Testis (tissue), 5 donors: Measurements from ENCODE around the gene DEFB110. TPM values are rescaled to one million over a fixed set of nuclear protein-coding genes. Genes with fewer than 3 reads are reported as not detected.

Experiments
- DNase-seq: peaks from one replicate; pipeline ENCODE4 v3.0.0-alpha.2; 2019
- H3K27ac ChIP-seq, 2 donors: fragments of 200-600 bp; sonication (generic); one replicate each; pipeline ENCODE4 v1.5.1; 2019
- H3K27me3 ChIP-seq: fragments of 200-600 bp; sonication (generic); one replicate; pipeline ENCODE4 v1.5.1; 2019
- H3K36me3 ChIP-seq: fragments of 200-600 bp; sonication (generic); one replicate; pipeline ENCODE4 v1.5.1; 2017; ENCODE audit warnings: low read depth; ENCODE audit errors: missing control alignments
- H3K4me1 ChIP-seq: fragments of 200-600 bp; sonication (generic); one replicate; pipeline ENCODE4 v1.5.1; 2019
- H3K4me3 ChIP-seq, 2 donors: fragments of 200-600 bp; sonication (generic); one replicate each; pipeline ENCODE4 v1.5.1; 2017 to 2019
- H3K9me3 ChIP-seq: fragments of 200-600 bp; sonication (generic); one replicate; pipeline ENCODE4 v1.5.1; 2017
- CTCF ChIP-seq, 3 experiments: fragments of 450-650 bp in 2 of 3; fragments of 200-600 bp in 1 of 3; sonication (generic) in 1 of 3; IDR thresholded peaks; one replicate each; pipeline ENCODE4 v1.5.1; 2016 to 2019; ENCODE audit warnings: antibody characterized with exemption in 3 of 3, mild to moderate bottlenecking in 2 of 3, moderate library complexity in 1 of 3
- POLR2A ChIP-seq: fragments of 450-650 bp; IDR thresholded peaks from one replicate; pipeline ENCODE4 v1.6.1; 2017; ENCODE audit warnings: antibody characterized with exemption, mild to moderate bottlenecking, moderate library complexity
- WGBS, 2 donors: methylation state at CpG; one replicate each; pipeline ENCODE4 v1.1.5; 2018; 5-methylcytosine and 5-hydroxymethylcytosine counted together
- intact Hi-C: fragments of 100-400 bp; cut with DNase I; formaldehyde crosslinking; loops from one replicate; pipeline ENCODE4 v1.15.1; 2023; ENCODE audit warnings: low total_unique reads
- long read RNA-seq, 2 donors: transcript quantifications; one replicate each; lab custom pipeline, GENCODE V29; 2026
- polyA plus RNA-seq: library from polyadenylated mRNA; stranded (reverse); fragments of 350-450 nt; fragmentation: Illumina TruSeq; extraction: RNeasy Lipid Tissue Mini Kit (QIAGEN cat#74804); gene quantifications from one replicate; pipeline ENCODE4 v1.2.3, GENCODE V29; 2014; ENCODE audit warnings: low read depth, low replicate concordance; ENCODE audit not compliant: insufficient read depth
- total RNA-seq, 2 donors: library from RNA; depleted of rRNA; stranded (reverse); fragments of >200 nt; gene quantifications; one replicate each; pipeline ENCODE4 v1.2.3, GENCODE V29; 2016

DEFB110 gene
- total RNA-seq = not detected
- not detected for polyA plus RNA-seq
- long read RNA-seq, donor 1 = 0 reads
- long read RNA-seq, donor 2 = 0 reads

DNA sequence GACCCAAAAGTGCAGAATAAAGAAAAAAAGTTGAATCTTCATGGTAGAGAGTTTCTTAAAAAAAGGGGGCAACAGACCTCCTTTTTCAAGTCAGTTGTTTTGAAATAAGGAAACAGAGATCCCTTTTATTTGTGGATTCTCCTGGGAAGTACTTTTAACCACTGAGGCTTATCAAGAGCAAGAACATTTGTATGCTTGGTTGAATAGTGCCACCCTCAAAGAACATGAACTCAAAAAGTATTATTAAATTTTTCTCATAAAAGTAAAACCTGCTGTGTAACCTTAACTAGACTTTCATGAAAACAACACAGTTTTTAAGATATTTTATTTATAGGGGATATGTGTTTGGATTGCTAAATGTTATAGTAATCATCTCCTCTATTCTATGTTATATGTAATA is at the start of gene DEFB110:
TSS of gene DEFB110 (minus strand) at position 101 of the 400 bp plus-strand sequence. CDS start at position 42, 59 bp downstream.
- Histone ChIP-seq H3K9me3 (no peaks in the 10 kb centered on the region), H3K4me3 (no peak within 1 kb of the TSS), H3K4me1 (no peaks in the 10 kb centered on the region), H3K27ac (no peak within 1 kb of the TSS), H3K36me3 (no peaks in the 10 kb centered on the region), H3K27me3 (no peaks in the 10 kb centered on the region)
- DNase-seq = no peak
- TF ChIP-seq CTCF (IDR thresholded peaks at IDR 0.05) = no peak
- no peak for TF ChIP-seq POLR2A
- intact Hi-C loops = no loop called here

- no peak overlapping the region for H3K27ac ChIP-seq
- H3K9me3 ChIP-seq = no peaks in the 10 kb centered on the region
- DNase-seq = no peak
- intact Hi-C loops = no loop called here
- no peaks in the 10 kb centered on the region for H3K27me3 ChIP-seq
- TF ChIP-seq POLR2A (no peak), CTCF (IDR thresholded peaks at IDR 0.05) (no peak)
- no peaks in the 10 kb centered on the region for H3K36me3 ChIP-seq
- no peaks in the 10 kb centered on the region for H3K4me1 ChIP-seq
- H3K4me3 ChIP-seq = no peak overlapping the region
- WGBS, 2 donors = 87 to 90% methylated on average over 2 of the region's 2 CpGs
These were observed 48.3 kb upstream of the DEFB110 start for GRCh38 chr6:50070101-50070500.

DNA sequence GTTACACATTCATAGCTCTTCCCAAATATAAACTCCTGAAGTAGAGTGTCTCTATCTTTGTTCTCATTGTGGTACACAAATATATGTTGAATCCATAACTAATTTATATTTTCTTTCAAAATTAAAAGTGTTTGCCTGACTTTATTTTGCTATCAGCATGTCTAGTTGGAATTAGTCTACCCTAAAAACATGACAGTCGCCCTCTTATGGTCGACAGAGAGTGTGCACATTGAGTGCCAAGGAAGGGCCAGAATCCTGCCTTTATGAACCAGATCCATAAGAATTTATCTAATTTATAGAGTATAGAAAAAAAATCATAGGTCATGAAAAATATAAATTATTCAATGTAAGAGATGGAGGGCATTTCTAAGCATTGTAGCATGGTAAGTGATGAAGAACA is 40.3 kb upstream of the DEFB110 start:
- intact Hi-C loops = no loop called here
- Histone ChIP-seq H3K4me3 (no peak overlapping the region), H3K27me3 (no peaks in the 10 kb centered on the region), H3K4me1 (no peaks in the 10 kb centered on the region), H3K9me3 (no peaks in the 10 kb centered on the region), H3K36me3 (no peaks in the 10 kb centered on the region), H3K27ac (no peak overlapping the region)
- 25 to 27% methylated on average over 2 of the region's 2 CpGs for WGBS, 2 donors
- DNase-seq = no peak
- TF ChIP-seq POLR2A (no peak), CTCF (IDR thresholded peaks at IDR 0.05) (peak in 1 of 3 experiments; percentile 3)

- TF ChIP-seq CTCF (IDR thresholded peaks at IDR 0.05) (no peak), POLR2A (no peak)
- no peak for DNase-seq
- 83% methylated on average over 1 of the region's 1 CpG for WGBS, 2 donors
These were observed 34.4 kb upstream of the DEFB110 start for GRCh38 chr6:50056242-50056641.

DNA sequence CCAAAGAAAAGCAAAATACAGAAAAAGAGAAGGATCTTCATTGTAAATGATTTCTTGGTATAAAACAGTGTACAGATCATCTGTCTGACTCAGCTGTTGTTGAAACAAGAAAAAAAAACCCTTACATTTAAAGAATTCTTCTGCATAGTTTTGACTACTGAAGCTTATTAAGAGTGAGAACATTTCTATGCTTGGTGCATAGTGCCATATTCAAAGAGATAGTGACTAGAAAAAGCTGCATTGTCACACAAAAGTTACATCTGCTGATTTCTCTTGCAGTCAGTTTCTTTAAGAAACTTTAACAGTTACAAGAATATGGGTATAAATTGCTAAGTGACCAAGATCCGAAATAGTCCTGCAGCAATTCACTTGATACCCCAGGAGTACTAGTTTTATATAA is 28.0 kb upstream of the DEFB110 start, which contains the start of gene DEFB112:
TSS of gene DEFB112 (minus strand) at position 101 of the 400 bp plus-strand sequence. CDS start at position 41, 60 bp downstream.
- DNase-seq = no peak
- WGBS, 2 donors = 74 to 83% methylated on average over 1 of the region's 1 CpG

More at GRCh38 chr6:50056242-50056641, 34.4 kb upstream of the DEFB110 start:
- intact Hi-C loops = no loop called here
- Histone ChIP-seq H3K36me3 (no peaks in the 10 kb centered on the region), H3K27me3 (no peaks in the 10 kb centered on the region), H3K4me3 (no peak overlapping the region), H3K27ac (no peak overlapping the region), H3K4me1 (no peaks in the 10 kb centered on the region), H3K9me3 (no peaks in the 10 kb centered on the region)

More for the DNA sequence above, 28.0 kb upstream of the DEFB110 start, which contains the start of gene DEFB112:
- no peak for TF ChIP-seq CTCF (IDR thresholded peaks at IDR 0.05)
- TF ChIP-seq POLR2A = no peak
- H3K27ac ChIP-seq = no peak within 1 kb of the TSS
- no peaks in the 10 kb centered on the region for H3K27me3 ChIP-seq
- H3K9me3 ChIP-seq = no peaks in the 10 kb centered on the region
- no peaks in the 10 kb centered on the region for H3K4me1 ChIP-seq
- H3K4me3 ChIP-seq = no peak within 1 kb of the TSS
- intact Hi-C loops = no loop called here
- no peaks in the 10 kb centered on the region for H3K36me3 ChIP-seq
